PC-3 (cell line): ENCODE data around the gene ANKRD60. TPM values are rescaled to one million over a fixed set of nuclear protein-coding genes. Genes with fewer than 3 reads are reported as not detected.

Experiments
- ATAC-seq: fragments of 200-7000 bp; cut with Tn5 transposase; 2 replicates; pipeline ENCODE4 v1.9.1; 2020; ENCODE audit warnings: mild to moderate bottlenecking, moderate library complexity
- BruUV-seq: library from RNA; stranded (reverse); fragments of 400-500 nt; replicated peaks from 2 replicates; lab custom pipeline; 2021; lab: Mats Ljungman, UMichigan
- CTCF ChIA-PET: fragments of 300-600 bp; sonication (Branson Sonifier 250); formaldehyde crosslinking; loops from one replicate; lab custom pipeline; 2022; ENCODE audit warnings: antibody characterized with exemption; lab: Charles Lee
- POLR2A ChIA-PET: fragments of 300-600 bp; sonication (Branson Sonifier 250); formaldehyde crosslinking; loops from one replicate; lab custom pipeline; 2022; ENCODE audit warnings: antibody characterized with exemption; ENCODE audit not compliant: unreplicated experiment; lab: Charles Lee
- DNase-seq: peaks from one replicate; pipeline ENCODE4 v3.0.0-alpha.2; 2015
- H2AFZ ChIP-seq: fragments of 300-600 bp; sonication (generic); 2 replicates; pipeline ENCODE4 v1.6.0; 2016; ENCODE audit warnings: antibody characterized with exemption, low read length
- H3F3A ChIP-seq: fragments of 300-600 bp; sonication (generic); one replicate; pipeline ENCODE4 v1.6.0; 2017; ENCODE audit warnings: antibody characterized with exemption, low read length, control low read depth, mild to moderate bottlenecking; ENCODE audit not compliant: unreplicated experiment
- H3K27ac ChIP-seq: fragments of 300-600 bp; sonication (generic); 2 replicates; pipeline ENCODE4 v1.5.1; 2016; ENCODE audit warnings: mild to moderate bottlenecking, low read length
- H3K27me3 ChIP-seq: fragments of 300-600 bp; sonication (generic); 2 replicates; pipeline ENCODE4 v1.6.1; 2016; ENCODE audit warnings: low read length, mixed read lengths
- H3K36me3 ChIP-seq: fragments of 300-600 bp; sonication (generic); 2 replicates; pipeline ENCODE4 v1.6.1; 2016; ENCODE audit warnings: low read depth, mixed run types, low read length, mixed read lengths
- H3K4me1 ChIP-seq: fragments of 300-600 bp; sonication (generic); 2 replicates; pipeline ENCODE4 v1.5.1; 2016; ENCODE audit warnings: low read length; ENCODE audit not compliant: insufficient read depth
- H3K4me2 ChIP-seq: fragments of 300-600 bp; sonication (generic); 2 replicates; pipeline ENCODE4 v1.6.0; 2016; ENCODE audit warnings: low read length
- H3K4me3 ChIP-seq: fragments of 300-600 bp; sonication (generic); 2 replicates; pipeline ENCODE4 v1.5.1; 2016; ENCODE audit warnings: mild to moderate bottlenecking, low read length, mixed read lengths
- H3K79me2 ChIP-seq: fragments of 300-600 bp; sonication (generic); 2 replicates; pipeline ENCODE4 v1.6.1; 2017; ENCODE audit warnings: low read length, mixed read lengths
- H3K9ac ChIP-seq: fragments of 300-600 bp; sonication (generic); 2 replicates; pipeline ENCODE4 v1.6.0; 2016; ENCODE audit warnings: mild to moderate bottlenecking, low read length
- H3K9me2 ChIP-seq: fragments of 300-600 bp; sonication (generic); replicated peaks from 2 replicates; pipeline ENCODE4 v1.6.1; 2016; ENCODE audit warnings: mixed run types, low read length, mixed read lengths
- H3K9me3 ChIP-seq: fragments of 300-600 bp; sonication (generic); 2 replicates; pipeline ENCODE4 v1.6.1; 2016; ENCODE audit warnings: low read length, mixed read lengths
- H4K20me1 ChIP-seq: fragments of 300-600 bp; sonication (generic); 2 replicates; pipeline ENCODE4 v1.6.1; 2016; ENCODE audit warnings: low read length, mixed read lengths
- CTCF ChIP-seq: fragments of 300-600 bp; sonication (generic); conservative IDR thresholded peaks from 2 replicates; pipeline ENCODE4 v1.5.1; 2017; ENCODE audit warnings: antibody characterized with exemption, low read depth, mild to moderate bottlenecking, low read length
- EZH2 ChIP-seq: fragments of 300-600 bp; sonication (generic); IDR thresholded peaks from one replicate; pipeline ENCODE4 v1.6.1; 2017; ENCODE audit warnings: antibody characterized with exemption, mild to moderate bottlenecking, low read length; ENCODE audit not compliant: unreplicated experiment
- EZH2phosphoT487 ChIP-seq: fragments of 300-600 bp; sonication (generic); IDR thresholded peaks from 2 replicates; pipeline ENCODE4 v1.6.1; 2018; ENCODE audit warnings: mild to moderate bottlenecking, antibody characterized with exemption, low read length, borderline replicate concordance
- intact Hi-C: fragments of 100-400 bp; cut with micrococcal nuclease; formaldehyde crosslinking; loops from 2 replicates; pipeline ENCODE4 v1.9.0; 2023
- total RNA-seq: library from RNA; depleted of rRNA; stranded (reverse); fragments of >200 nt; gene quantifications from 2 replicates; pipeline ENCODE4 v1.2.3, GENCODE V29; 2014

The ANKRD60 gene
- total RNA-seq, 1 experiment from 2014 or later: not detected

GRCh38 chr20:58212636-58213035 is 15.8 kb downstream of the ANKRD60 start:
- Histone ChIP-seq H3K9me3 (no peaks in the 10 kb centered on the region), H3K9ac (no peak overlapping the region), H3K4me3 (no peak overlapping the region), H3F3A (no peaks in the 10 kb centered on the region), H4K20me1 (no peaks in the 10 kb centered on the region), H3K4me1 (peaks cover 6% of the 10 kb centered on the region; the same call in 1 of the 2 replicates), H2AFZ (no peak overlapping the region), H3K79me2 (no peaks in the 10 kb centered on the region), H3K27me3 (no peaks in the 10 kb centered on the region), H3K9me2 (no peaks in the 10 kb centered on the region), H3K4me2 (no peak overlapping the region), H3K36me3 (no peaks in the 10 kb centered on the region), H3K27ac (no peak overlapping the region)
- ATAC-seq: no peak
- no TSS peak for BruUV-seq
- no peak for TF ChIP-seq CTCF
- TF ChIP-seq EZH2phosphoT487: no peak
- no peak for TF ChIP-seq EZH2
- no peak for DNase-seq
- ChIA-PET POLR2A (no interaction called here), CTCF (interaction anchor here (0.8 to 1.7 kb wide), 2 partner anchors 590 to 617 kb away, joined by 3 read pairs; no protein-coding TSS in a partner anchor)
- intact Hi-C loops: no loop called here

GRCh38 chr20:58210398-58210747 is 18.1 kb downstream of the ANKRD60 start:
- Histone ChIP-seq H3K9me3 (no peaks in the 10 kb centered on the region), H3K36me3 (no peaks in the 10 kb centered on the region), H3K27ac (no peak overlapping the region), H3K4me2 (peak overlapping the region; percentile 78), H3K79me2 (no peaks in the 10 kb centered on the region), H2AFZ (peak overlapping the region; percentile 75), H3K9me2 (no peaks in the 10 kb centered on the region), H4K20me1 (no peaks in the 10 kb centered on the region), H3K27me3 (no peaks in the 10 kb centered on the region), H3K4me3 (no peak overlapping the region), H3F3A (no peaks in the 10 kb centered on the region), H3K4me1 (peaks cover 6% of the 10 kb centered on the region; the same call in 1 of the 2 replicates), H3K9ac (no peak overlapping the region)
- no peak for TF ChIP-seq CTCF
- no peak for TF ChIP-seq EZH2
- no peak for TF ChIP-seq EZH2phosphoT487
- DNase-seq (no peak), ATAC-seq (no peak)
- BruUV-seq: no TSS peak
- POLR2A ChIA-PET: no interaction called here
- intact Hi-C loops: no loop called here
- CTCF ChIA-PET: interaction anchor here (0.6 kb wide), 1 partner anchor 139 kb away, joined by 3 read pairs; no protein-coding TSS in a partner anchor

- Histone ChIP-seq H3K9me2 (no peaks in the 10 kb centered on the region), H3K9ac (peak overlapping the region; percentile 23), H3K9me3 (no peaks in the 10 kb centered on the region), H2AFZ (peak overlapping the region; percentile 75), H4K20me1 (no peaks in the 10 kb centered on the region), H3K36me3 (no peaks in the 10 kb centered on the region), H3K27me3 (no peaks in the 10 kb centered on the region), H3K4me1 (peaks cover 6% of the 10 kb centered on the region; the same call in 1 of the 2 replicates), H3K4me2 (peak overlapping the region; percentile 78), H3K79me2 (no peaks in the 10 kb centered on the region), H3F3A (no peaks in the 10 kb centered on the region), H3K4me3 (peak overlapping the region; percentile 54), H3K27ac (no peak overlapping the region)
- ChIA-PET CTCF (interaction anchor here (0.6 kb wide), 1 partner anchor 139 kb away, joined by 3 read pairs; no protein-coding TSS in a partner anchor), POLR2A (no interaction called here)
- intact Hi-C loops: loop anchor here (1.0 kb wide), 4 partner anchors 556 to 696 kb away; no protein-coding TSS in a partner anchor
- BruUV-seq: no TSS peak
- DNase-seq (peak; percentile 94), ATAC-seq (peak; percentile 89)
- TF ChIP-seq CTCF: peak; percentile 100
- no peak for TF ChIP-seq EZH2phosphoT487
Measured at GRCh38 chr20:58209652-58210397, 18.6 kb downstream of the ANKRD60 start.
